WTC11 (cell line): Measurements from ENCODE around the gene MOV10L1. TPM values are rescaled to one million over a fixed set of nuclear protein-coding genes. Genes with fewer than 3 reads are reported as not detected.

ENCODE experiments used
- ATAC-seq: fragments of 200-7000 bp; cut with Tn5 transposase; 2 replicates; pipeline ENCODE4 v1.10.0; 2021; ENCODE audit warnings: mild to moderate bottlenecking, moderate library complexity
- CTCF ChIA-PET: fragments of 300-600 bp; sonication (Branson Sonifier 250); formaldehyde crosslinking; loops from one replicate; lab custom pipeline; 2021; ENCODE audit warnings: antibody characterized with exemption; lab: Charles Lee
- POLR2A ChIA-PET: fragments of 350-600 bp; sonication (Branson Sonifier 250); formaldehyde crosslinking; loops from one replicate; lab custom pipeline; 2021; ENCODE audit warnings: antibody characterized with exemption; lab: Charles Lee
- DNase-seq: peaks from one replicate; pipeline ENCODE4 v3.0.0; 2021; ENCODE audit warnings: low spot score
- H3K27ac Mint-ChIP-seq: 2 replicates; pipeline ENCODE4 v1.8.0; 2021; ENCODE audit warnings: mixed read lengths
- H3K27me3 Mint-ChIP-seq: 2 replicates; pipeline ENCODE4 v1.8.0; 2021; ENCODE audit warnings: low read depth, mild to moderate bottlenecking, moderate library complexity, mixed read lengths
- H3K36me3 Mint-ChIP-seq: 2 replicates; pipeline ENCODE4 v1.8.0; 2021; ENCODE audit warnings: mixed read lengths
- H3K4me1 Mint-ChIP-seq: 2 replicates; pipeline ENCODE4 v1.8.0; 2022; ENCODE audit warnings: mixed read lengths
- H3K4me3 Mint-ChIP-seq: 2 replicates; pipeline ENCODE4 v1.8.0; 2021; ENCODE audit warnings: mild to moderate bottlenecking, moderate library complexity, mixed read lengths
- H3K9me3 Mint-ChIP-seq: 2 replicates; pipeline ENCODE4 v1.8.0; 2021; ENCODE audit warnings: mixed read lengths
- ARID4B ChIP-seq: sonication (generic); formaldehyde crosslinking; IDR thresholded peaks from 2 replicates; pipeline ENCODE4 v1.8.0; 2023; ENCODE audit warnings: missing genetic modification reagents, mild to moderate bottlenecking, borderline replicate concordance
- CDX4 ChIP-seq: fragments of 250-450 bp; sonication (Bioruptor Pico); IDR thresholded peaks from 2 replicates; pipeline ENCODE4 v1.9.0; 2021; ENCODE audit warnings: moderate library complexity, mild to moderate bottlenecking, inconsistent platforms, borderline replicate concordance
- MXD4 ChIP-seq: fragments of 250-450 bp; sonication (Bioruptor Pico); IDR thresholded peaks from 2 replicates; pipeline ENCODE4 v1.8.0; 2021; ENCODE audit warnings: mild to moderate bottlenecking, moderate library complexity, borderline replicate concordance
- NFE2L1 ChIP-seq: sonication (generic); formaldehyde crosslinking; IDR thresholded peaks from 2 replicates; pipeline ENCODE4 v1.8.1; 2023; ENCODE audit warnings: missing genetic modification reagents
- NFYB ChIP-seq: sonication (generic); formaldehyde crosslinking; conservative IDR thresholded peaks from 2 replicates; pipeline ENCODE4 v1.8.0; 2022; ENCODE audit warnings: low read depth, missing genetic modification reagents
- NR2C2 ChIP-seq: sonication (generic); formaldehyde crosslinking; IDR thresholded peaks from 2 replicates; pipeline ENCODE4 v1.8.0; 2022; ENCODE audit warnings: mild to moderate bottlenecking, missing genetic modification reagents
- NR3C1 ChIP-seq: sonication (generic); formaldehyde crosslinking; conservative IDR thresholded peaks from 2 replicates; pipeline ENCODE4 v1.8.1; 2023; ENCODE audit warnings: low read depth, mild to moderate bottlenecking, missing genetic modification reagents
- PRRX2 ChIP-seq: fragments of 250-450 bp; sonication (Bioruptor Pico); IDR thresholded peaks from 2 replicates; pipeline ENCODE4 v1.8.0; 2021; ENCODE audit warnings: mild to moderate bottlenecking
- SP1 ChIP-seq: sonication (generic); formaldehyde crosslinking; conservative IDR thresholded peaks from 2 replicates; pipeline ENCODE4 v1.8.1; 2022; ENCODE audit warnings: missing genetic modification reagents
- TP53 ChIP-seq: sonication (generic); formaldehyde crosslinking; IDR thresholded peaks from 2 replicates; pipeline ENCODE4 v1.8.1; 2023; ENCODE audit warnings: mild to moderate bottlenecking, missing genetic modification reagents
- USF1 ChIP-seq: sonication (generic); formaldehyde crosslinking; IDR thresholded peaks from 2 replicates; pipeline ENCODE4 v1.8.0; 2022; ENCODE audit warnings: mild to moderate bottlenecking, missing genetic modification reagents
- USF2 ChIP-seq: sonication (generic); formaldehyde crosslinking; IDR thresholded peaks from 2 replicates; pipeline ENCODE4 v1.8.1; 2023; ENCODE audit warnings: mild to moderate bottlenecking, missing genetic modification reagents, moderate library complexity
- ZBTB21 ChIP-seq: sonication (generic); formaldehyde crosslinking; IDR thresholded peaks from 2 replicates; pipeline ENCODE4 v1.8.1; 2023; ENCODE audit warnings: mild to moderate bottlenecking, missing genetic modification reagents, borderline replicate concordance
- ZNF121 ChIP-seq: sonication (generic); formaldehyde crosslinking; IDR thresholded peaks from 2 replicates; pipeline ENCODE4 v1.8.0; 2023; ENCODE audit warnings: missing genetic modification reagents
- ZNF232 ChIP-seq: sonication (generic); formaldehyde crosslinking; IDR thresholded peaks from 2 replicates; pipeline ENCODE4 v1.8.0; 2022; ENCODE audit warnings: mild to moderate bottlenecking, missing genetic modification reagents
- ZNF423 ChIP-seq: fragments of 250-450 bp; sonication (Bioruptor Pico); IDR thresholded peaks from 2 replicates; pipeline ENCODE4 v2.1.2; 2022; ENCODE audit warnings: mild to moderate bottlenecking, moderate library complexity
- ZSCAN18 ChIP-seq: fragments of 250-450 bp; sonication (Bioruptor Pico); IDR thresholded peaks from 2 replicates; pipeline ENCODE4 v2.1.2; 2022; ENCODE audit warnings: mild to moderate bottlenecking, moderate library complexity
- total RNA-seq: library from RNA; stranded (reverse); gene quantifications from 3 replicates; pipeline ENCODE4 v1.2.3, GENCODE V29; 2021
- TF ChIP-seq, protein P1 (sequence below): sonication (generic); formaldehyde crosslinking; IDR thresholded peaks from 2 replicates; pipeline ENCODE4 v1.8.0; 2022; ENCODE audit warnings: mild to moderate bottlenecking, missing genetic modification reagents
- TF ChIP-seq, protein P2 (sequence below): fragments of 250-450 bp; sonication (Bioruptor Pico); IDR thresholded peaks from 2 replicates; pipeline ENCODE4 v1.9.0; 2021; ENCODE audit warnings: mild to moderate bottlenecking, borderline replicate concordance
- TF ChIP-seq, protein P3 (sequence below): sonication (generic); formaldehyde crosslinking; IDR thresholded peaks from 2 replicates; pipeline ENCODE4 v1.8.1; 2022; ENCODE audit warnings: low read depth, mild to moderate bottlenecking, moderate library complexity, missing genetic modification reagents, borderline replicate concordance

Gene MOV10L1
- total RNA-seq, 1 experiment from 2014 or later = not detected

DNA sequence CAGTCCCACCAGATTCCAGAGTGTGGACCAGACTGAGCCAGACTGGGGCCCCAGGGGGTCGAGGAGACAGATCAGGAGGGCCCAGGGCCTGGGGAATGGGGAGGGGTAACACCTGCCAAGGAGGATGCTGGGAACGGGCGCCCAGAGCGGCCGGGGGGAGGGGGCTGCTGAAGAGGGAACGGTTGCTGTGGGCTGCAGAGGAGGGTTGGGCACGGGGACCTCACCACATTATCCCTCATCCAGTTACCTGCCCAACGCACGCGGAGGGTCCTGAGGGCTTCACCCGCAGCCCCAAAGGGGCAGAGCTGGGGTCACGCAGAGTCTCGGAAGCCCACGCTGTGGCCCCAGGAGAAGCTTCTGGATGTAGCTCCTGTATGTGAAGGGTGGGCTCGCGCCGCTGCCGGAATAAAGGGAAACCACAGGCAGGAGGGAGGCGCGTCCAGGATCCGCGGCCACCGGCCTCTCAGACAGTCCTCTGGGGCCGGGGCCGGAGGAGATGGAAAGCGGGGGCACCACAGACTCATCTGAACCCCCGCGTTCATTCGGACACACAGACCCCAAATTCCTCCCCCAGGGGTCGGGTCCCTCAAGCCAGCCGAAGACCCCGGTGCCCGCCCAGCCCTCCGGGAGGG lies 110.1 kb downstream of the MOV10L1 start (continued):
- TF ChIP-seq, protein P1, sequence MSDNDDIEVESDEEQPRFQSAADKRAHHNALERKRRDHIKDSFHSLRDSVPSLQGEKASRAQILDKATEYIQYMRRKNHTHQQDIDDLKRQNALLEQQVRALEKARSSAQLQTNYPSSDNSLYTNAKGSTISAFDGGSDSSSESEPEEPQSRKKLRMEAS = no peak; the same call in 1 of the 2 replicates
- 0 out of 2 replicates have a peak, but pooled peaks have one; percentile 23 for TF ChIP-seq ARID4B (CRISPR knock-in tag)
- no peak for TF ChIP-seq ZSCAN18 (CRISPR knock-in tag)

GRCh38 chr22:50200461-50201190 lies 110.8 kb downstream of the MOV10L1 start, which contains the start of gene SELENOO:
TSS of gene SELENOO (plus strand) at chr22:50201011. CDS start at chr22:50201037, 26 bp downstream.
- Mint-ChIP-seq H3K4me1 (peaks cover 12% of the 10 kb centered on the region), H3K9me3 (peaks cover 4% of the 10 kb centered on the region; the same call in 1 of the 2 replicates), H3K36me3 (peaks cover 14% of the 10 kb centered on the region), H3K27ac (no peak within 1 kb of the TSS), H3K4me3 (peak within 1 kb of the TSS; percentile 71), H3K27me3 (no peaks in the 10 kb centered on the region)
- POLR2A ChIA-PET = no interaction called here
- DNase-seq (peak; percentile 89), ATAC-seq (peak; percentile 76)
- CTCF ChIA-PET = interaction anchor here (1.0 kb wide), 2 partner anchors 8 to 37 kb away, joined by 3 to 4 read pairs; no protein-coding TSS in a partner anchor
- TF ChIP-seq NFYB (peak; percentile 87), NFE2L1 (CRISPR knock-in tag) (no peak), USF2 (peak; percentile 31), ZNF232 (CRISPR knock-in tag) (0 out of 2 replicates have a peak, but pooled peaks have one; percentile 60), ZBTB21 (CRISPR knock-in tag) (no peak), TP53 (CRISPR knock-in tag) (no peak), ZNF423 (peak; percentile 40; the same call in 1 of the 2 replicates), ZNF121 (CRISPR knock-in tag) (no peak), PRRX2 (CRISPR knock-in tag) (no peak), USF1 (CRISPR knock-in tag) (no peak), NR3C1 (CRISPR knock-in tag) (no peak), SP1 (CRISPR knock-in tag) (peak; percentile 58), CDX4 (CRISPR knock-in tag) (no peak), NR2C2 (CRISPR knock-in tag) (no peak), MXD4 (CRISPR knock-in tag) (no peak)
- TF ChIP-seq, protein P2, sequence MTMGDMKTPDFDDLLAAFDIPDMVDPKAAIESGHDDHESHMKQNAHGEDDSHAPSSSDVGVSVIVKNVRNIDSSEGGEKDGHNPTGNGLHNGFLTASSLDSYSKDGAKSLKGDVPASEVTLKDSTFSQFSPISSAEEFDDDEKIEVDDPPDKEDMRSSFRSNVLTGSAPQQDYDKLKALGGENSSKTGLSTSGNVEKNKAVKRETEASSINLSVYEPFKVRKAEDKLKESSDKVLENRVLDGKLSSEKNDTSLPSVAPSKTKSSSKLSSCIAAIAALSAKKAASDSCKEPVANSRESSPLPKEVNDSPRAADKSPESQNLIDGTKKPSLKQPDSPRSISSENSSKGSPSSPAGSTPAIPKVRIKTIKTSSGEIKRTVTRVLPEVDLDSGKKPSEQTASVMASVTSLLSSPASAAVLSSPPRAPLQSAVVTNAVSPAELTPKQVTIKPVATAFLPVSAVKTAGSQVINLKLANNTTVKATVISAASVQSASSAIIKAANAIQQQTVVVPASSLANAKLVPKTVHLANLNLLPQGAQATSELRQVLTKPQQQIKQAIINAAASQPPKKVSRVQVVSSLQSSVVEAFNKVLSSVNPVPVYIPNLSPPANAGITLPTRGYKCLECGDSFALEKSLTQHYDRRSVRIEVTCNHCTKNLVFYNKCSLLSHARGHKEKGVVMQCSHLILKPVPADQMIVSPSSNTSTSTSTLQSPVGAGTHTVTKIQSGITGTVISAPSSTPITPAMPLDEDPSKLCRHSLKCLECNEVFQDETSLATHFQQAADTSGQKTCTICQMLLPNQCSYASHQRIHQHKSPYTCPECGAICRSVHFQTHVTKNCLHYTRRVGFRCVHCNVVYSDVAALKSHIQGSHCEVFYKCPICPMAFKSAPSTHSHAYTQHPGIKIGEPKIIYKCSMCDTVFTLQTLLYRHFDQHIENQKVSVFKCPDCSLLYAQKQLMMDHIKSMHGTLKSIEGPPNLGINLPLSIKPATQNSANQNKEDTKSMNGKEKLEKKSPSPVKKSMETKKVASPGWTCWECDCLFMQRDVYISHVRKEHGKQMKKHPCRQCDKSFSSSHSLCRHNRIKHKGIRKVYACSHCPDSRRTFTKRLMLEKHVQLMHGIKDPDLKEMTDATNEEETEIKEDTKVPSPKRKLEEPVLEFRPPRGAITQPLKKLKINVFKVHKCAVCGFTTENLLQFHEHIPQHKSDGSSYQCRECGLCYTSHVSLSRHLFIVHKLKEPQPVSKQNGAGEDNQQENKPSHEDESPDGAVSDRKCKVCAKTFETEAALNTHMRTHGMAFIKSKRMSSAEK (CRISPR knock-in tag) = no peak
- TF ChIP-seq, protein P3, sequence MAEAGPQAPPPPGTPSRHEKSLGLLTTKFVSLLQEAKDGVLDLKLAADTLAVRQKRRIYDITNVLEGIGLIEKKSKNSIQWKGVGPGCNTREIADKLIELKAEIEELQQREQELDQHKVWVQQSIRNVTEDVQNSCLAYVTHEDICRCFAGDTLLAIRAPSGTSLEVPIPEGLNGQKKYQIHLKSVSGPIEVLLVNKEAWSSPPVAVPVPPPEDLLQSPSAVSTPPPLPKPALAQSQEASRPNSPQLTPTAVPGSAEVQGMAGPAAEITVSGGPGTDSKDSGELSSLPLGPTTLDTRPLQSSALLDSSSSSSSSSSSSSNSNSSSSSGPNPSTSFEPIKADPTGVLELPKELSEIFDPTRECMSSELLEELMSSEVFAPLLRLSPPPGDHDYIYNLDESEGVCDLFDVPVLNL = no peak
